ENCODE measurements around the gene SLC7A14. TPM values are rescaled to one million over a fixed set of nuclear protein-coding genes. Genes with fewer than 3 reads are reported as not detected.

Gene SLC7A14
- total RNA-seq, 4 donors from 2014 or later, result not detected

GRCh38 chr3:170463011-170463410 lies 122.9 kb downstream of the SLC7A14 start:
- 80 to 83% methylated on average over 4 of the region's 4 CpGs for WGBS, 2 donors
- no peak for DNase-seq (ENCODE audit: low spot score in 2 of 2)
- TF ChIP-seq CTCF (IDR thresholded peaks at IDR 0.05) (no peak), POLR2A (IDR thresholded peaks at IDR 0.05) (no peak)

GRCh38 chr3:170458285-170458684 lies 127.6 kb downstream of the SLC7A14 start:
- no peak overlapping the region for H3K4me3 ChIP-seq (ENCODE audit: low read depth, poor library complexity, severe bottlenecking)
- DNase-seq (ENCODE audit: low spot score in 2 of 2), result no peak
- TF ChIP-seq CTCF (IDR thresholded peaks at IDR 0.05) (no peak), POLR2A (IDR thresholded peaks at IDR 0.05) (no peak)
- intact Hi-C loops (cut with DNase I; ENCODE audit: low total_unique reads), result no loop called here
- 22 to 39% methylated on average over 4 of the region's 4 CpGs for WGBS, 2 donors

More at GRCh38 chr3:170463011-170463410, 122.9 kb downstream of the SLC7A14 start:
- H3K4me3 ChIP-seq (ENCODE audit: low read depth, poor library complexity, severe bottlenecking), result no peak overlapping the region
- intact Hi-C loops (cut with DNase I; ENCODE audit: low total_unique reads), result no loop called here

GRCh38 chr3:170454509-170454908 lies 131.4 kb downstream of the SLC7A14 start:
- TF ChIP-seq POLR2A (IDR thresholded peaks at IDR 0.05), result no peak
- no peak for TF ChIP-seq CTCF (IDR thresholded peaks at IDR 0.05)
- DNase-seq (ENCODE audit: low spot score in 2 of 2), result no peak
- WGBS, 2 donors, result 46 to 54% methylated on average over 6 of the region's 6 CpGs
- intact Hi-C loops (cut with DNase I; ENCODE audit: low total_unique reads), result no loop called here
- no peak overlapping the region for H3K4me3 ChIP-seq (ENCODE audit: low read depth, poor library complexity, severe bottlenecking)

GRCh38 chr3:170450039-170450438 lies 135.8 kb downstream of the SLC7A14 start:
- 83 to 88% methylated on average over 2 of the region's 2 CpGs for whole genome bisulfite sequencing, 2 donors
- TF ChIP-seq POLR2A (IDR thresholded peaks at IDR 0.05), result no peak
- no peak for TF ChIP-seq CTCF (IDR thresholded peaks at IDR 0.05)
- H3K4me3 ChIP-seq (ENCODE audit: low read depth, poor library complexity, severe bottlenecking), result no peak overlapping the region
- intact Hi-C loops (cut with DNase I; ENCODE audit: low total_unique reads), result no loop called here
- no peak for DNase-seq (ENCODE audit: low spot score in 2 of 2)

GRCh38 chr3:170448584-170448983 lies 137.3 kb downstream of the SLC7A14 start:
- 47 to 63% methylated on average over 3 of the region's 3 CpGs for WGBS, 2 donors
- no peak for DNase-seq (ENCODE audit: low spot score in 2 of 2)
- TF ChIP-seq POLR2A (IDR thresholded peaks at IDR 0.05) (no peak), CTCF (IDR thresholded peaks at IDR 0.05) (no peak)
- intact Hi-C loops (cut with DNase I; ENCODE audit: low total_unique reads), result no loop called here
- H3K4me3 ChIP-seq (ENCODE audit: low read depth, poor library complexity, severe bottlenecking), result no peak overlapping the region

- no peak for DNase-seq (ENCODE audit: low spot score in 2 of 2)
- no peak for TF ChIP-seq POLR2A (IDR thresholded peaks at IDR 0.05)
- no peak for TF ChIP-seq CTCF (IDR thresholded peaks at IDR 0.05)
- no peak overlapping the region for H3K4me3 ChIP-seq (ENCODE audit: low read depth, poor library complexity, severe bottlenecking)
- intact Hi-C loops (cut with DNase I; ENCODE audit: low total_unique reads), result no loop called here
Measured at GRCh38 chr3:170443457-170443856, 142.4 kb downstream of the SLC7A14 start.
